Measurements from ENCODE around the gene PTPRCAP. TPM values are rescaled to one million over a fixed set of nuclear protein-coding genes. Genes with fewer than 3 reads are reported as not detected.

PTPRCAP gene
- total and polyA plus RNA-seq, 4 donors, result 8.8 to 19.0 (median 12.3) TPM

DNA sequence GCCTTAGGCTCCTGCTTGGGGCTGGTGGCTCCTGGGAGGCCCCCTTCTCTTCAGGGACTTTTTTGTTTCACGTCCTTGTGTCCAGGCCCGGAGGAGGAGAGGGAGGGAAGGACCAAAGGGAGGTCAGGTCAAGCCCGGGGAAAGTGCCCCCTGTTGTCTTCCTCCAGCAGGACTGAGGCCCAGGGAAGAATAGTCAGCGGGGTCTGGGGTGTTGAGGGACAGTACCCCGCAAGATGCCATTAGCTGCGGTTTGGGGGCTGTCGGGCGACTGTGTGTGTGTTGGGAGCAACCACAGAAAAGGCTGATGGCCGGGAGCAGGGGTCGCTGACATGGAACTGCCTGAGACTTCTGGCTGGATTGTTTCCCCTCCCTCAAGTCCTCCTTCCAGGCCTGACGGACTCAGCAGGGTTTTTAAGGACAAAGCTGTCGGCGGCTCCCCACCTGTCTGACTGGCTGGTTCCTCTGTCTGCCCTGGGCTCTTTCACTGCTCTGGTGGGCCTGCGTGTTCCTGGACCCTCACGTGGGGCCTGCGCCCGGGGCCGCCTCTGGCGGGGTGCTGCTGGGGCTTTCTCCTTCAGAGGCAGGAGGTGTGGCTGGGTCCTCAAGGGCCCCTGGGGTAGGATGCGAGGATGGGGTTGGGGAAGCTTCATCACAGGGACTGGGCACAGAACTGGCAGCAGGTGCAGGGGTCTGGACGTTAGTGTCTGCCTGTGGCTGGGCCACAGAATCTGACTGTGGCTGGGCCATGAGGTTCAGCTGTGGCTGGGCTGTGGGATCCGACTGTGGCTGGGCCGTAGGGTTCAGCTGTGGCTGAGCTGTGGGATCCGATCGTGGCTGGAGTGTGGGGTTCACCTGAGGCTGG, 13.5 kb upstream of the PTPRCAP start:
- Histone ChIP-seq H3K27me3 (ENCODE audit: control insufficient read depth in 3 of 3, insufficient read depth in 3 of 3, low read length in 2 of 3) (no peaks in the 10 kb centered on the region), H3K36me3 (ENCODE audit: control insufficient read depth in 4 of 4, insufficient read depth in 4 of 4, low read length in 4 of 4) (no peaks in the 10 kb centered on the region), H3K4me1 (ENCODE audit: control insufficient read depth in 5 of 5, insufficient read depth in 5 of 5, low read length in 5 of 5) (no peaks in the 10 kb centered on the region), H3K9me3 (ENCODE audit: control insufficient read depth in 4 of 4, insufficient read depth in 3 of 4, low read length in 3 of 4) (no peaks in the 10 kb centered on the region), H3K9ac (ENCODE audit: insufficient read depth in 1 of 2, low read length in 2 of 2) (no peak overlapping the region), H3K4me3 (no peak overlapping the region), H3K27ac (ENCODE audit: low read depth in 1 of 2, low read length in 1 of 2) (no peak overlapping the region)
- ATAC-seq (ENCODE audit: insufficient read depth, low FRiP score) (no peak), DNase-seq (no peak)
- WGBS, 2 donors, result 91 to 94% methylated on average over 25 of the region's 25 CpGs
- TF ChIP-seq, protein P1, sequence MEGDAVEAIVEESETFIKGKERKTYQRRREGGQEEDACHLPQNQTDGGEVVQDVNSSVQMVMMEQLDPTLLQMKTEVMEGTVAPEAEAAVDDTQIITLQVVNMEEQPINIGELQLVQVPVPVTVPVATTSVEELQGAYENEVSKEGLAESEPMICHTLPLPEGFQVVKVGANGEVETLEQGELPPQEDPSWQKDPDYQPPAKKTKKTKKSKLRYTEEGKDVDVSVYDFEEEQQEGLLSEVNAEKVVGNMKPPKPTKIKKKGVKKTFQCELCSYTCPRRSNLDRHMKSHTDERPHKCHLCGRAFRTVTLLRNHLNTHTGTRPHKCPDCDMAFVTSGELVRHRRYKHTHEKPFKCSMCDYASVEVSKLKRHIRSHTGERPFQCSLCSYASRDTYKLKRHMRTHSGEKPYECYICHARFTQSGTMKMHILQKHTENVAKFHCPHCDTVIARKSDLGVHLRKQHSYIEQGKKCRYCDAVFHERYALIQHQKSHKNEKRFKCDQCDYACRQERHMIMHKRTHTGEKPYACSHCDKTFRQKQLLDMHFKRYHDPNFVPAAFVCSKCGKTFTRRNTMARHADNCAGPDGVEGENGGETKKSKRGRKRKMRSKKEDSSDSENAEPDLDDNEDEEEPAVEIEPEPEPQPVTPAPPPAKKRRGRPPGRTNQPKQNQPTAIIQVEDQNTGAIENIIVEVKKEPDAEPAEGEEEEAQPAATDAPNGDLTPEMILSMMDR (IDR thresholded peaks at IDR 0.05; ENCODE audit: control extremely low read depth, extremely low read depth), result no peak

DNA sequence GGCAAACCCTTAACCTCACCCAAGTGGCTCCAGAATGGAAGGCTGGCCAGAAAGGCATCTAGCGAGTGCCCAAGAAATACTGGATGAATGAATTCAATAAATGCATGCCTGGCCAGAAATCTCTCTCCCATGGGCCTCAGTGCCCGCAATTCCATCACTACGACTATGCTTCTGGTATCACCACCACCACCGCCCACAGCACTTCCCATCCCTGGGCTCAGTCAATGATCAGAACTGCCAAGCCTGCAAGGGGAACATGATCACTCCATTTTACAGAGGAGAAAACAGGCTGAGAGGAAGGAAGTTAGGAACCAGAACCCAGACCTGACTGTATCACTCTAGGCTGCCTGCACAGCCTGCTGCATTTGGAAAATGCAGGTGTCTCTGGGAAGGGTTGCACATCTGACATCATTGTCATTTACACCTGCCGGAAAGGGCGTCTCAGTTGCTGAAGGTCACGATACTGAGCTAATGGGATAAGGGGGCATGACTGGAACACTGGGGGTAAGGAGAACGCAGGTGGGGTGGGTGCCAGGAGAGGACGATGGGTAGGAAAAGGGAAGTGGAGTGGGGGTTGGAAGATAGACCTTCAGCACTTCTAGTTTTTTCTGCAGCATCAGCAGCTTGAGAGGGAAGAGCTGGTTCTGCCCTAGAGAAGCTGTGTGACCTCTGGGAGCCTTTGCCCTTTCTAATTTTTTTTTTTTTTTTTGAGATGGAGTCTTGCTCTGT, 11.8 kb upstream of the PTPRCAP start:
- Histone ChIP-seq H3K4me3 (no peak overlapping the region), H3K9me3 (ENCODE audit: control insufficient read depth in 4 of 4, insufficient read depth in 3 of 4, low read length in 3 of 4) (no peaks in the 10 kb centered on the region), H3K27ac (ENCODE audit: low read depth in 1 of 2, low read length in 1 of 2) (no peak overlapping the region), H3K27me3 (ENCODE audit: control insufficient read depth in 3 of 3, insufficient read depth in 3 of 3, low read length in 2 of 3) (no peaks in the 10 kb centered on the region), H3K36me3 (ENCODE audit: control insufficient read depth in 4 of 4, insufficient read depth in 4 of 4, low read length in 4 of 4) (no peaks in the 10 kb centered on the region), H3K4me1 (ENCODE audit: control insufficient read depth in 5 of 5, insufficient read depth in 5 of 5, low read length in 5 of 5) (no peaks in the 10 kb centered on the region), H3K9ac (ENCODE audit: insufficient read depth in 1 of 2, low read length in 2 of 2) (no peak overlapping the region)
- WGBS, 2 donors, result 58 to 65% methylated on average over 9 of the region's 9 CpGs
- TF ChIP-seq, protein P1 (IDR thresholded peaks at IDR 0.05; ENCODE audit: control extremely low read depth, extremely low read depth), result no peak
- ATAC-seq (ENCODE audit: insufficient read depth, low FRiP score) (no peak), DNase-seq (no peak)

DNA sequence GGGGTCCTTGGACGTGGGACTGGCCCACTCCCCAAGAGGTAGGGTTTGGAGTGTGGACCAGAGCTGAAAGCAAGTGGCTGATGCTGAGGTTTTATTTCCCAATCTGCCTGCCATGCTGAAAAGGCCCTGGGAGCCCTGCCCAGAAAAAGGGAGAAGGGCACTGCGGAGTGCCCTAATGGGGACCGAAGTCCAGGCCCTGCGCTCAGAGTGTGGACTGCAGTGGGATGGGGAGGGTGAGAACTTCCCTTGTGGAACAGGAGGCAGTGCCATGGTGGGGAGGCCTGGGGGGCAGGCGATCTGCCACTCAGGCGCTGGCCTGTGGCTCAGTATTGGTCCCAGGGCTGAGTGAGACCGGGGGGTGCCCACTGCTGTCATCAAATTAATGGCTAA, 10.7 kb upstream of the PTPRCAP start:
- Histone ChIP-seq H3K9me3 (ENCODE audit: control insufficient read depth in 4 of 4, insufficient read depth in 3 of 4, low read length in 3 of 4) (no peaks in the 10 kb centered on the region), H3K9ac (ENCODE audit: insufficient read depth in 1 of 2, low read length in 2 of 2) (no peak overlapping the region), H3K27ac (ENCODE audit: low read depth in 1 of 2, low read length in 1 of 2) (no peak overlapping the region), H3K36me3 (ENCODE audit: control insufficient read depth in 4 of 4, insufficient read depth in 4 of 4, low read length in 4 of 4) (no peaks in the 10 kb centered on the region), H3K4me3 (no peak overlapping the region), H3K27me3 (ENCODE audit: control insufficient read depth in 3 of 3, insufficient read depth in 3 of 3, low read length in 2 of 3) (no peaks in the 10 kb centered on the region), H3K4me1 (ENCODE audit: control insufficient read depth in 5 of 5, insufficient read depth in 5 of 5, low read length in 5 of 5) (no peaks in the 10 kb centered on the region)
- ATAC-seq (ENCODE audit: insufficient read depth, low FRiP score) (no peak), DNase-seq (no peak)
- 93 to 94% methylated on average over 7 of the region's 7 CpGs for WGBS, 2 donors
- TF ChIP-seq, protein P1 (IDR thresholded peaks at IDR 0.05; ENCODE audit: control extremely low read depth, extremely low read depth), result no peak
